ENCODE data around the gene CCDC160. TPM values are rescaled to one million over a fixed set of nuclear protein-coding genes. Genes with fewer than 3 reads are reported as not detected.

CCDC160 gene
- not detected in 2 replicates for total RNA-seq

GRCh38 chrX:134236626-134237614 is at the start of gene CCDC160:
Gene CCDC160 (plus strand): TSS chrX:134237182. CDS start chrX:134244801, 7,619 bp downstream.

Other genes with a start within 250 kb of the CCDC160 start
- gene PHF6, start 136.1 kb downstream of the CCDC160 start, total RNA-seq: 39.7 and 40.3 TPM in 2 replicates
- 11.3 and 15.7 TPM in 2 replicates for gene HPRT1, start 223.0 kb downstream of the CCDC160 start, total RNA-seq